ENCODE measurements around the gene SECISBP2.
A peak's percentile ranks its signal among the peaks of the same experiment; 100 is the strongest.
"Not testable (repeated sequence)": the region's sequence is repeated elsewhere in the genome, so short reads cannot be mapped to it uniquely, and the experiment has no call there.

The SECISBP2 gene, protein sequence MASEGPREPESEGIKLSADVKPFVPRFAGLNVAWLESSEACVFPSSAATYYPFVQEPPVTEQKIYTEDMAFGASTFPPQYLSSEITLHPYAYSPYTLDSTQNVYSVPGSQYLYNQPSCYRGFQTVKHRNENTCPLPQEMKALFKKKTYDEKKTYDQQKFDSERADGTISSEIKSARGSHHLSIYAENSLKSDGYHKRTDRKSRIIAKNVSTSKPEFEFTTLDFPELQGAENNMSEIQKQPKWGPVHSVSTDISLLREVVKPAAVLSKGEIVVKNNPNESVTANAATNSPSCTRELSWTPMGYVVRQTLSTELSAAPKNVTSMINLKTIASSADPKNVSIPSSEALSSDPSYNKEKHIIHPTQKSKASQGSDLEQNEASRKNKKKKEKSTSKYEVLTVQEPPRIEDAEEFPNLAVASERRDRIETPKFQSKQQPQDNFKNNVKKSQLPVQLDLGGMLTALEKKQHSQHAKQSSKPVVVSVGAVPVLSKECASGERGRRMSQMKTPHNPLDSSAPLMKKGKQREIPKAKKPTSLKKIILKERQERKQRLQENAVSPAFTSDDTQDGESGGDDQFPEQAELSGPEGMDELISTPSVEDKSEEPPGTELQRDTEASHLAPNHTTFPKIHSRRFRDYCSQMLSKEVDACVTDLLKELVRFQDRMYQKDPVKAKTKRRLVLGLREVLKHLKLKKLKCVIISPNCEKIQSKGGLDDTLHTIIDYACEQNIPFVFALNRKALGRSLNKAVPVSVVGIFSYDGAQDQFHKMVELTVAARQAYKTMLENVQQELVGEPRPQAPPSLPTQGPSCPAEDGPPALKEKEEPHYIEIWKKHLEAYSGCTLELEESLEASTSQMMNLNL

DNA sequence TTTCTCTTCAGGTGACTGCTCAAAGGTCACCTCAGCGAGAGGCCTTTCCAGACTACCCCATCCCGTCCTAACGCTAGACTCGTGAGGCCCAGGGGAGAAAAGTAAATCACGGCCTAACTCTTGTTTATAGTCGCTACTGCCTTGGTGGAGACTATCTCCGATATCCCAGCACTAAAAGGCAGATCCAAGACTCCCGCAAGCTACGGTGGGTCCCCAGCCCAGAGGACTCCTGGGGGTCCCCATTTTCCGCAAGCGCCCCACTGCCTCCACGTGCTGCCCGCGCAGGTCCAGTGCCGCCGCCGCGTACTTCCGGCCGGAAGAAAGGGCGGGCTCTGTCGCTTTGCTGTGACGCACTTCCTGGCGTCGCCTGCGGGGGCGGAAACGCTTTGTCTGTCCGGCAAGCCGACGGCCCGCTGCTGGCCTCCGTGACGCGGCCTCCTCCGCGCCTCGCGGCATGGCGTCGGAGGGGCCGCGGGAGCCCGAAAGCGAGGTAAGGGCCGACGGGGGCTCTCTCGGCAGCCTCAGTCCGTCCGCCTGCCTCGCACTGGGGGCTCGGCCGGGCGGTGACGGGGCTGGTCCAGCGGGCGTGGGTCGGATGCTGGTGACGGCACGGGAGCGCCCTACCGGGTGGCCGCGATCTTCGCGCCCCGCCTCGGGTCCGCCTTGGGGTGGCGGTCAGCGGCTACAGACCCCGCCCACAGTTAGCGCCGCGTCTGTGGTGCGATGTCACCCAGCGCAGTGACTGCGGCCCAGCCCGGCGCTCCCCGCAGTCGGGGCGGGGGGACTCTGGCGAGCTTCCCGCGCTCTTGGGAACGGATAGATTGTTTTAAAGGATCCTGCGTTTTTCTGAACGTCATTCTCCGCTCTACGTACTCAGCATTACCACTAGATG is at the start of gene SECISBP2:
SECISBP2 (plus strand) TSS at position 378 of the 892 bp plus-strand sequence; CDS start at position 455, 77 bp downstream.
- DNase-seq = peak; percentile 93 to 96

DNA sequence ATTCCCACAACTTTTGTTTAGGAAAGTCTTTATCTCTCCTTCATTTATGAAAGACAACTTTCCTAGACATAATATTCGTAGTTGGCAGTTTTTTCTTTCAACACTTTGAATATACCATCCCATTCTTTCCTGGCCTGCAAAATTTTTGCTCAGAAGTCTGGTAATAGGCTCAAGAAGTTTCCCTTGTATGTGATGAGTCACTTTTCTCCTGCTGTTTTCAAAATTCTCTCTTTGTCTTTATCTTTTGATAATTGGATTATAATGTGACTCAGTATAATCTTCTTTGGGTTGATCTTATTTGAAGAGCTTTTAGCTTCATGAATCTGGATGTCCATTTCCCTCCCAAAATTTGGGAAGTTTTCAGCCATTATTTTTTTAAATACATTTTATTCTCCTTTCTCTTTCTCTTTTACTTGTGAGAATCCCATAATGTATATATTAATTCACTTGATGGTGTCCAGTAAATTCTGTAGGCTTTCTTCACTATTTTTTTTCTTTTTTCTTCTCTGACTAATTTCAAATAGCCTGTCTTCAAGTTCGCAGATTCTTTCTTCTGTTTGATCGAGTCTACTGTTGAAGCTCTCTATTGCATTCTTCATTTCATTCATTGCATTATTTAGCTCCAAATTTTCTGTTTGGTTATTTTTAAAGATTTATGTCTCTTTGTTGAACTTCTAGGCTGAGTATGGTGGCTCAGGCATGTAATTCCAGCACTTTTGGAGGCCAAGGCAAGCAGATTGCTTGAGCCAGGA is 44.6 kb upstream of the SECISBP2 start:
- no peak for DNase-seq

DNA sequence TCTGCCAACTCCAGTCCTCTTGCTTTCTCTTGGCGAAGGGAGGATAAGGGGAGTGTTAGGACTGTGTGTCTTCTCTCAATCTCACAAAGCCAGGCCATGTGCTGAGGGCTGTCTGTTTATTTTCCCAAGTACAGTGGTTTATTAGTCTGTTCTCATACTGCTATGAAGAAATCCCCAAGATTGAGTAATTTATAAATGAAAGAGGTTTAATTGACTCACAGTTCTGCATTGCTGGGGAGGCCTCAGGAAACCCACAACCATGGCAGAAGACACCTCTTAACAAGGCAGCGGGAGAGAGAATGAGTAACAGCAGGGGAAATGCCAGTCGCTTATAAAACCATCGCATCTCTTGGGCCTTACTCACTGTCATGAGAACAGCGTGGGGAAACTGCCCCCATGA is 43.5 kb upstream of the SECISBP2 start:
- DNase-seq = no peak

DNA sequence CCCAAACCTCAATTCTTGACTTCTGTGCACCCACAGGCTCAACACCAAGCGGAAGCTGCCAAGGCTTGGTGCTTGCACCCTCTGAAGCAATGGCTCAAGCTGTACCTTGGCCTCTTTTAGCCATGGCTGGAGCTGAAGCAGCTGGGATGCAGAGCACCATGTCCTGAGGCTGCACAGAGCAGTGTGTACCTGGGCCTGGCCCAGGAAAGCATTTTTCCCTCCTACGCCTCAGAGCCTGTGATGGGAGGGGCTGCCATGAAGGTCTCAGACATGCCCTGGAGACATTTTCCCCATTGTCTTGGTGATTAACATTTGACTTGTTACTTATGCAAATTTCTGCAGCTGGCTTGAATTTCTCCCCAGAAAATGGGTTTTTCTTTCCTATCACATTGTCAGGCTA is 42.3 kb upstream of the SECISBP2 start:
- not testable (repeated sequence) for DNase-seq

DNA sequence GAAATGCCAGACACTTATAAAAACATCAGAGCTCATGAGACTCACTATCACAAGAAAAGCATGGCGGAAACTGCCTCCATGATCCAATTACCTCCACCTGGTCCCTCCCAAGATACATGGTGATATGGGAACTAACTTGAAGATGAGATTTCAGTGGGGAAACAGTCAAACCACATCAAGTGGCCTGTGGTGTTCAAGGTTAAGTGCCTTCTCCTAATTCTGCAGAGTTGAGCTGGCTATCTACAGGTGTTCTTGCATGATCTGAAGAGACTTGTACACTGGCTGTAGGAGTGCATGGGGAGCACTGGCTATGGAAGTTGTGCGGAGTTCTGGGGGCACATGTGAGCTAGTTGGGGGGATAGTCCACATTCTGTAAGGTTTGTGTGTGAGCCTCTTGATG is 41.3 kb upstream of the SECISBP2 start:
- no peak for DNase-seq

DNA sequence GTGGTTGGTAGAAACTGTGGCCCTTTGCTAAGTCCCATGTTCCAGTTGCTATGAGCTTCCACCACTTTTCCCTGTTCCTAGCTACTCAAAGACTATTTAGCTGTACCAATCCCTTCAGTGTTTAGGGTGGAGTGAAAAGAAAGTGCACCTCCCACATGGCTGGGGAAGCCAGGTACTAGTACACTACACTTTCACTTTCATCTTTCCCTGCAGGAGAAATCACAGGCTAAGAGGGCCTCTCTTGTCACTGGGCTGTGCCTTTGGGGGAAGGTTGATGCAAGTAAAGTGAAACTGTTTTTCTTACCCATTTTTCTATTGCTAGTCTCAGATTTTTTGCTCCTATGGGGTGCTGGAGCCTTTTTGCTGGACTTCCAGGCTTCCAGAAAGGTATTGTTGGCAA is 40.8 kb upstream of the SECISBP2 start:
- no peak for DNase-seq

DNA sequence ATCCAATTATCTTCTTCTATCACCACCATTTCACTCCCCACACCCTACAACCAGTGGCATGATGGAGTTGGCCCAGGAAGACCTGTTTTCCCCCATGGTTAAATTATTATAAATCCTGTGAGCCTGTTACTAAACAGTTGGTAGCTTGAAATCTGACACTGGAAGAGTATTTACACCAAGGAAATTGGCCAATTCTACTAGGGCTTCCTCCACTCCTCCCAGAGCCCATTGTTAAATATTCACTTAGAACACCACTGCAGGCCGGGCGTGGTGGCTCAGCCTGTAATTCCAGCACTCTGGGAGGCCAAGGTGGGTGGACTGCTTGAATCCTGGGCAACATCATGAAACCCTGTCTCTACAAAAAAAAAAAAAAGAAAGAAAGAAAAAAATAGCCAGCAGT is 39.7 kb upstream of the SECISBP2 start:
- no peak for DNase-seq

DNA sequence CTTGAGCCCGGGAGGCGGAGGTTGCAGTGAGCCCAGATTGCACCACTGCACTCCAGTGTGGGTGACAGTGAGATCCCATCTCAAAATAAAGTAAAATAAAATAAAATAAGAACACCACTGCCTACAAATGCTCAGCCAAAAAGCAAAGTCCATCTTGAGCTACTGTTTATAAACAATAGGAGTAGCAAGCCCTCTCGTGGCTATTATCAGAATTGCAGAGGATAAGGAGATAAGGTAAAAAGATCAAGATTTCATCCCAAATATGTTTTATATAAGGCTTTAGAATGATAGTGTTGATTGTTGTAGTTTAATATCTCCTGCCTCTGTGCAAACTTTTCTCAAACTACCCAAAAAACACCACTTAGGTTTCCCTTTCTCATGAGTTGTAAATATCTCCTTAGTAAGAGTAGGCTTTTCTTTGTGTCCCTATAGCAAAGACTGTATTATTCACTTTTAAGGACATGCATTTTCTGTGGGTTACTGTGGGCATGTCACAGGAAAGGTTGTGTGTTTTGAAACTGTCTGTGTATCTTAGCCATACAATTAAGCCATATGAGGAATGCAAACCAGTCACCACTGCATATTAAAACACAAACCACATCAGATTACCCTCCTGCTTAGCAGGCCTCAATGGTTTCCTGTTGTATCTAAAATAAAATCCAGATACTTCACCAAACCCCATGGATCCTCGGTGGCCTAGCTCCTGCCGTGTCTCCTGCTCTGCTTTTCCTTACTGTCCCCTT is 39.1 kb upstream of the SECISBP2 start:
- DNase-seq = no peak

DNA sequence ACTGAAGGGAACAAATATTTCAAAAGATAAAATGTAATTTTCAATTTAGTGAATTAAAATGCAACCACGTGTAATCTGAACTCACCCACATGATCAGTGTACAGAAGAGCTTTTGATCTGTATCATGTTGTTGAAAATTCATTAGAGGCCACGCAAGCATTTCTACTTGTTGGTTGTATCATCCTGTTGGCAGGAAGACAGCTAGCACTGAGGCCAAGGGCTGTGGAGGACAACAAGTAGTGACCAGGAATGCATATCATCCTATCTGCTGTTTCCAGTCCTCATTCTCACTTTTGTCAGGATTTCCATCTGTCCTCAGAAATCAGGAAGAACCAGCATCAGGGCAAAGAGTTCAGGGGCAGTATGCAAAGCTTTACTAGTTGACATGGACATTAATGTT is 37.2 kb upstream of the SECISBP2 start:
- no peak for DNase-seq

DNA sequence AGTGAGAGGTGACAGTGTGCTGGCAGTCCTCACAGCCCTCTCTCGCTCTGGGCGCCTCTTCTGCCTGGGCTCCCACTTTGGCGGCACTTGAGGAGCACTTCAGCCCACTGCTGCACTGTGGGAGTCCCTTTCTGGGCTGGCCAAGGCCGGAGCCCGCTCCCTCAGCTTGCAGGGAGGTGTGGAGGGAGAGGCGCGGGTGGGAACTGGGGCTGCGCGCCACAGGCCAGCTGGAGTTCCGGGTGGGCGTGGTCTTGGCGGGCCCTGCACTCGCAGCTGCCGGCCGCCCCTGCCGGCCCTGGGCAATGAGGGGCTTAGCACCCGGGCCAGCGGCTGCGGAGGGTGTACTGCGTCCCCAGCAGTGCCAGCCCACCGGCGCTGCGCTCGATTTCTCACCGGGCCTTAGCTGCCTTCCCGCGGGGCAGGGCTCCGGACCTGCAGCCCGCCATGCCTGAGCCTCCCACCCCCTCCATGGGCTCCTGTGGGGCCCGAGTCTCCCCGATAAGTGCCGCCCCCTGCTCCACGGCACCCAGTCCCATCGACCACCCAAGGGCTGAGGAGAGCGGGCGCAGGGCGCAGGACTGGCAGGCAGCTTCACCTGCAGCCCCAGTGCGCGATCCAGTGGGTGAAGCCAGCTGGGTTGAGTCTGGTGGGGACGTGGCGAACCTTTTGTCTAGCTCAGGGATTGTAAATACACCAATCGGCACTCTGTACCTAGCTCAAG is 35.9 kb upstream of the SECISBP2 start:
- DNase-seq = not testable (repeated sequence)

DNA sequence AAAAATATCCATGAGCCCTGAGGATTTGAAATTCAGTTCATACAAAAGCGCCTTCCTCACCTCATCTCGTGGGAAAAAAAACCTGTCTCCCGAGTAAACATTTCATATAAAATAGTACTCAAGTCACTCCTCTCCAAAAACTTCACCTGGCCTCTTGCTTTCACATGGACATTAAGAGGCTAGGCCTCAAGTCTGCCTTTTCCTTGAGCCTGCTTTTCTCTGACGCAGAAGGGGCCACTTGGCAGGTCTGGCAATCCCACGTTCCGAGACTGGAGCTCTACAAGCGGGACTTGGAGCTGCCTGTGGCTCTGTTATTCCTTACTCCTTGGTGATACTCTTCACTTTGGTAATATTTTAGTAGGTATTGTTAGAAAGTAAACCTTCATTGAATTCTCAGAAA is 34.2 kb upstream of the SECISBP2 start:
- no peak for DNase-seq

DNA sequence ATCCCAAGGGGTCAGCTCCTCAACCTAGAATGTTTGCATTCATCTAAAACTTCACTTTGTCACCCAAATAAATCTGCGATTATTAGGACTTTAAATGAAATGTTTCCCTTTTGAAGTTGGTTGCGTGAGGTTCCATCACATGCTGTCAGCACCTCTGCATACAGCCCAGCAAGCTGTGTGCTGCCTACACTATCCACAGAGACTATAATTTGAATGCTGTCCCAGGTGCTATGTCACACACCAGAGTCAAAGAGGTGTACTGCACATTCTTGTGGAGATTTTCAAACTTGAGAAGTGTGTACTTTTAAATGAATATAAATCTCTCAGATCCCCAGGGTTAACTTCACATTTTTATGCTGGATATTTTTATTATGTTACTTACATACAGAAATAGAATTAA is 26.6 kb upstream of the SECISBP2 start:
- DNase-seq = no peak

DNA sequence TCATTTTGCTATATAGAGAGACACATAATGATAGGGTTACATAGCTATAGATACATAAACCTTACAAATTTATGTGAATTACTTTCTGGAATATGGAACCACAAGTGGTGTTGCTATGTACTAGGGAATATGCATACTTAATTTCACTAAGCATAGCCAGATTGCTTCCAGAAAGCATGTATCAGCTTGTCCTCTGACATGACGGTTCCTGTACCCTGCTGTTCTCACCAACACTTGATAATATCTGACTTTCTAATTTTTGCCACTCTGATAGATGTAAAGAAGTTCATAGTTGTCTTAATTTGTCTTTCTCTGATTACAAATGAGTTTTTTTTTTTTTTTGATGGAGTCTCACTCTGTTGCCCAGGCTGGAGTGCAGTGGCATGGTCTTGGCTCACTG is 25.3 kb upstream of the SECISBP2 start:
- no peak for DNase-seq

DNA sequence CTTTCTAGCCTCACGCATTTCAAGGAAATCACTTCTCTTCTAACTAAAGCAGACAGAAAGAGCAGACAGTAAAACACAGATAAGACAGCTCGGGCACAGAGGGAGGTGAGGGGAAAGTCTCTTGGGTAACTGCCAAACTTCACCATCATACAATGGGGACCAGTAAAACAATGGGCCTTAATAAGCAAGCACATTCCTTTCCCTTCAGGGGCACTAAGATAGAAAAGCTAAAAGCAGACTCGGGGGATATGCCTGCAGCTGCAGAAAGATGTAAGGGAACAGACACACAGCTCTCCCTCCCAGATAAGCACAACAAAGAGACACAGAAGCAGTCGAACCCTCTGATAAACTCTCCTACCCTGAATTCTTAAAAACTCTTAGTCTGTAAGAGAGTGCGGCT is 22.9 kb upstream of the SECISBP2 start:
- DNase-seq = no peak

DNA sequence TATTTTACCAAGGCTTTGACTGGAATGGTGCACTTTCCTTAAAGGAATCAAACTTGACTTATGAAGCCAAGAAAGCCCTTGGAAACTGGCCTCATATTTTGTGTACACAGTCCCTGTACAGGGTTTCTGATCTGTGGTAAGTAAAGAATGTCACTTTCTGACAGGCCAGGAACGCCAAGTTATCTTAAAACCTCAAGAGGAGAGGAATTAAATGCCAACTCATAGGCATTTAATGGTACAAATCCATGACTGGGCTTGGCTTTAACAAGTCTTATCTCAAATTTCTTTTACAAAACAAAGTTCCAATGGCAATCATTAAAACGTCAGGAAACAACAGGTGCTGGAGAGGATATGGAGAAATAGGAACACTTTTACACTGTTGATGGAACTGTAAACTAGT is 16.3 kb upstream of the SECISBP2 start:
- not testable (repeated sequence) for DNase-seq

DNA sequence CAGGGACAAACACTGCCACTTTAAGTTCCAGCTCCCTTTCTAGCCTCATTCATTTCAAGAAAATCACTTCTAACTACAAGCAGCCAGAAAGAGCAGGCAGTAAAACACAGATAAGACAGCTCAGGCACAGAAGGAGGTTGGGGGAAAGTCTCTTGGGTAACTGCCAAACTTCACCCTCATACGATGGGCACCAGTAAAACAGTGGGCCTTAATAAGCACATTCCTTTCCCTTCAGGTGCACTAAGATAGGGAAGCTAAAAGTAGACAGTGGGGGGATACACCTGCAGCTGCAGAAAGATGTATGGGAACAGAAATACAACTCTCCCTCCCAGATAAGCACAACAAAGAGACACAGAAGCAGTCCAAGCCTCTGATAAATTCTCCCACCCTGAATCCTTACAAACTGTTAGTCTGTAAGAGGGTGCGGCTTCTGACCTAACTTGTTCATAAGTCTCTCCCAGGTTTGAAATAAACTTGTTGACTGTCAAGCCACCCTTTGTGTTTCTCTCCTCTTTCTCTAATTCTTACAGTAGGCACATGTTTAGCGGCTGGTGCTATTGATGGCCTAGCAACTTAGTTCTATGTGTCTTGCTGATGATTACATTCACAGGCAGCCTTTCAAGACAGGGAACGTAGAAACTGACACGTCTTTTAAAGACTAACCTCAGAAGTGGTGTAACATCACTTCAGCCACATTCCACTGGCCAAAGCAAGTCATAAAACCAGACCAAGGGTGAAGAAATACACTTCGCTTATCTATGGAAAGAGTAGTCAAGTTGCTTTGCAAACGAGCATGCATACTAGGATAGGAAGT is 14.1 kb upstream of the SECISBP2 start:
- DNase-seq = no peak

DNA sequence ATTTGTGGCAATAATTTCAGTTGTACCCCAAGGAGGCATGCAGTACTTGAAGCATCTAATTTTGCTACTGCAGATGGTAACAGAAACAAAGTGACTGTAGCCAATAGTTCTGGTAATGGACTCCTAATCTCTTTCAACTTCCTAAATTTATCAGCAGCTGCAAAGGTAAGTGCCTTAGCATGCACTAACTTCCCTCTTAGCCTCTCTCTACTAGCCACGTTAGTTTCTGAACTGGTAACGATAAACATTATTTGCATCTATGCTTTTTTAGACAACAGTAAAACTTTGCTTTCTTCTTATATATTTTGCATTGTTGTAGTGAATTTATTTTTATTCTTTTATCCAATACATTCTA is 13.5 kb upstream of the SECISBP2 start:
- no peak for DNase-seq

DNA sequence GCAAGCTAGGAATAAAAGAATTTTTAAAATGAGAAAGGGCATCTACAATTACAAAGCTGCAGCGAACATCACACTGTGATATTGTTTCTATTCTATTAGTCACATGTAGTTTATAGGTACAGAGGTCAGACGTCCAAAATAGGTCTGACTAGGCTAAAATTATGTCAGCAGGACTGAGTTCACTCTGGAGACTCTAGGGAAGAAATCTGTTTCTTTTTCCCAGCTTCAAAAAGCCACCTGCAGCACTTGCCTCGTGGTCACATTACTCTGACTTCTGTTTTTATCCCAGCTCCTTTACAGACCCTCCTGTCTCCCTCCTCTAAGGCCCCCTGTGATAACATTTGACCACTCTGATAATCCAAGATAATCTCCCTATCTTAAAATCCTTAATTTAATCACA is 12.4 kb upstream of the SECISBP2 start:
- no peak for DNase-seq

DNA sequence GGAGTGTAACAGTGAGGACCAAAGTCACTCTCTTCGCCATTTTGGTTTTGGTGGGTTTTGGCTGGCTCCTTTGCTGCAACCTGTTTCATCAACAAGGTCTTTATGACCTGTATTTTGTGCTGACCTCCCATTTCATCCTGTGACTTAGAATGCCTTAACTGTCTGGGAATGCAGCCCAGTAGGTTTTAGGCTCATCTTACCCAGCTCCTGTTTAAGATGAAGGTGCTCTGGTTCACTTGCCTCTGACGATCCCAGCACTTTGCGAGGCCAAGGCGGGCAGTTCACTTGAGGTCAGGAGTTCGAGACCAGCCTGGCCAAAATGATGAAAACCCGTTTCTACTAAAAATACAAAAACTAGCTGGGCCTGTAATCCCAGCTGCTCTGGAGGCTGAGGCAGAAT is 9.1 kb upstream of the SECISBP2 start:
- no peak for DNase-seq

Data from stimulated activated CD4-positive, alpha-beta T cell treated with anti-CD3 and anti-CD28 coated beads, Interleukin-2, amount 100 ng/mL, for 48 hours (primary cell).